DND-41 (cell line): ENCODE results near the gene PDE3B.
"Not testable (repeated sequence)": the region's sequence is repeated elsewhere in the genome, so short reads cannot be mapped to it uniquely, and the experiment has no call there.

ENCODE experiments used
- ATAC-seq: fragments of 200-7000 bp; cut with Tn5 transposase; 3 replicates; pipeline ENCODE4 v1.9.1; 2021; ENCODE audit warnings: low read depth; ENCODE audit not compliant: insufficient read depth
- DNase-seq: peaks from one replicate; pipeline ENCODE4 v3.0.0-alpha.2; 2020
- H2AFZ ChIP-seq: 2 replicates; pipeline ENCODE4 v1.6.0; 2012; ENCODE audit warnings: low read depth, low read length
- H3K27ac ChIP-seq: 2 replicates; pipeline ENCODE4 v1.5.1; 2012; ENCODE audit warnings: low read length, inconsistent platforms
- H3K27me3 ChIP-seq: fragments of 200-600 bp; sonication (generic); 2 replicates; pipeline ENCODE4 v1.6.0; 2012; ENCODE audit warnings: low read length, mild to moderate bottlenecking, inconsistent platforms; ENCODE audit not compliant: insufficient read depth, poor library complexity
- H3K36me3 ChIP-seq: 2 replicates; pipeline ENCODE4 v1.5.1; 2012; ENCODE audit warnings: low read length, inconsistent platforms; ENCODE audit not compliant: insufficient read depth
- H3K4me1 ChIP-seq: 2 replicates; pipeline ENCODE4 v1.5.1; 2012; ENCODE audit warnings: mild to moderate bottlenecking, low read length; ENCODE audit not compliant: insufficient read depth
- H3K4me2 ChIP-seq: 2 replicates; pipeline ENCODE4 v1.6.0; 2012; ENCODE audit warnings: mild to moderate bottlenecking, moderate library complexity, low read length, inconsistent platforms; ENCODE audit not compliant: insufficient read depth
- H3K4me3 ChIP-seq, 2 experiments: fragments of 200-600 bp in 1 of 2; shearing (Covaris generic) in 1 of 2; 2 replicates each; pipeline ENCODE4 v1.5.1; 2012 to 2016; ENCODE audit warnings: inconsistent platforms in 2 of 2, low read length in 2 of 2, mild to moderate bottlenecking in 2 of 2, low read depth in 1 of 2, moderate library complexity in 1 of 2
- H3K79me2 ChIP-seq: 2 replicates; pipeline ENCODE4 v1.6.0; 2012; ENCODE audit warnings: low read length, inconsistent platforms; ENCODE audit not compliant: insufficient read depth
- H3K9ac ChIP-seq: 2 replicates; pipeline ENCODE4 v1.6.0; 2012; ENCODE audit warnings: low read depth, mild to moderate bottlenecking, inconsistent platforms, low read length, moderate library complexity
- H3K9me3 ChIP-seq: 2 replicates; pipeline ENCODE4 v1.5.1; 2012; ENCODE audit warnings: low read length, moderate library complexity, mild to moderate bottlenecking, inconsistent platforms; ENCODE audit not compliant: insufficient read depth, severe bottlenecking
- H4K20me1 ChIP-seq: 2 replicates; pipeline ENCODE4 v1.6.0; 2012; ENCODE audit warnings: low read length; ENCODE audit not compliant: insufficient read depth
- EZH2 ChIP-seq: IDR thresholded peaks from 3 replicates; pipeline ENCODE4 v1.6.1; 2012; ENCODE audit warnings: borderline replicate concordance, low read depth, mild to moderate bottlenecking, moderate library complexity, low read length, inconsistent platforms; ENCODE audit not compliant: severe bottlenecking
- TF ChIP-seq, protein P1 (sequence below): IDR thresholded peaks from 2 replicates; pipeline ENCODE4 v1.5.1; 2012; ENCODE audit warnings: borderline replicate concordance, low read length, moderate library complexity, mild to moderate bottlenecking; ENCODE audit not compliant: poor library complexity, severe bottlenecking; ENCODE audit errors: extremely low read depth

The PDE3B gene

DNA sequence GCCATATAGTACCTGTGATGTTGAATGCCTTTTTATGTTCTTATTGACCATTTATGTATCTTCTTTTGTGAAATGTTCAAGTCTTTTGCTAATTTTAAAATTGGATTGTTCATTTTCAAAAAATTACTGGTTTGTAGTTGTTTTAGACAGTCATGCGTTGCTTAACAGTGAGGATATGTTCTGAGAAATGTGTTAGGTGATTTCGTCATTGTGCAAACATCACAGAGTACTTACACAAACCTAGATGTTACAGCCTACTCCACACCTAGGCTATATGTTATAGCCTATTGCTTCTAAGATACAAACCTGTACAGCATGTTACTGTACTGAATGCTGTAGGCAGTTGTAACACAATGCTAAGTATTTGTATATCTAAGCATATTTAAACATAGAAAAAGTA is 32.5 kb downstream of the PDE3B start:
- H3K9me3 ChIP-seq = peaks cover 4% of the 10 kb centered on the region
- ATAC-seq (no peak), DNase-seq (no peak)
- H3K36me3 ChIP-seq = peaks cover 20% of the 10 kb centered on the region; the same call in 1 of the 2 replicates
- H3K4me2 ChIP-seq = no peak overlapping the region
- no peak overlapping the region for H3K9ac ChIP-seq
- H3K4me1 ChIP-seq = no peaks in the 10 kb centered on the region
- H4K20me1 ChIP-seq = no peaks in the 10 kb centered on the region
- no peak overlapping the region for H3K4me3 ChIP-seq
- no peak overlapping the region for H3K27ac ChIP-seq
- peaks cover 9% of the 10 kb centered on the region for H3K79me2 ChIP-seq
- TF ChIP-seq EZH2 = no peak
- TF ChIP-seq, protein P1, sequence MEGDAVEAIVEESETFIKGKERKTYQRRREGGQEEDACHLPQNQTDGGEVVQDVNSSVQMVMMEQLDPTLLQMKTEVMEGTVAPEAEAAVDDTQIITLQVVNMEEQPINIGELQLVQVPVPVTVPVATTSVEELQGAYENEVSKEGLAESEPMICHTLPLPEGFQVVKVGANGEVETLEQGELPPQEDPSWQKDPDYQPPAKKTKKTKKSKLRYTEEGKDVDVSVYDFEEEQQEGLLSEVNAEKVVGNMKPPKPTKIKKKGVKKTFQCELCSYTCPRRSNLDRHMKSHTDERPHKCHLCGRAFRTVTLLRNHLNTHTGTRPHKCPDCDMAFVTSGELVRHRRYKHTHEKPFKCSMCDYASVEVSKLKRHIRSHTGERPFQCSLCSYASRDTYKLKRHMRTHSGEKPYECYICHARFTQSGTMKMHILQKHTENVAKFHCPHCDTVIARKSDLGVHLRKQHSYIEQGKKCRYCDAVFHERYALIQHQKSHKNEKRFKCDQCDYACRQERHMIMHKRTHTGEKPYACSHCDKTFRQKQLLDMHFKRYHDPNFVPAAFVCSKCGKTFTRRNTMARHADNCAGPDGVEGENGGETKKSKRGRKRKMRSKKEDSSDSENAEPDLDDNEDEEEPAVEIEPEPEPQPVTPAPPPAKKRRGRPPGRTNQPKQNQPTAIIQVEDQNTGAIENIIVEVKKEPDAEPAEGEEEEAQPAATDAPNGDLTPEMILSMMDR = no peak
- no peak overlapping the region for H2AFZ ChIP-seq
- no peaks in the 10 kb centered on the region for H3K27me3 ChIP-seq

DNA sequence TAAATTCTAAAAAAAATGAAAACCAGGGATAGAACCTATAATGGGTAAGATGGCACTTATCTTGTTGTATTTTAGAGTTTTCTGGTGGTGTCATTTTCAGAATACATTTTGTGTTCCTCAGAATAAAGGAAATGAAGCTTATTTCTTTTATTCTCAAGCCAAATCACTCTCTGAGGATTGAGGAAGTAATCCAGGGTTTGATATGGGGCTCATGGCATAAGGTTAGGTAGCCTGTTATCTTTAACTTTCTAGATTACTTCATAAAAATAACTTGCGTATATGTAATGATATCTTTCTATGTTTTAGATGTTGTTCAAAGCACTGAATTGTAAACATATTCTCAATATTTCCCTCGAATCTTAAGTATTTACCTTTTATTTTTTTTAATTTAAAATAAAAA is 33.5 kb downstream of the PDE3B start:
- H4K20me1 ChIP-seq = no peaks in the 10 kb centered on the region
- no peaks in the 10 kb centered on the region for H3K4me1 ChIP-seq
- H3K79me2 ChIP-seq = peaks cover 13% of the 10 kb centered on the region
- H2AFZ ChIP-seq = no peak overlapping the region
- no peaks in the 10 kb centered on the region for H3K27me3 ChIP-seq
- H3K9ac ChIP-seq = no peak overlapping the region
- H3K36me3 ChIP-seq = peaks cover 20% of the 10 kb centered on the region; the same call in 1 of the 2 replicates
- no peak overlapping the region for H3K27ac ChIP-seq
- DNase-seq = no peak
- H3K4me2 ChIP-seq = no peak overlapping the region
- peaks cover 4% of the 10 kb centered on the region for H3K9me3 ChIP-seq
- no peak overlapping the region for H3K4me3 ChIP-seq
- TF ChIP-seq EZH2 = no peak
- TF ChIP-seq, protein P1 = no peak
- no peak for ATAC-seq

DNA sequence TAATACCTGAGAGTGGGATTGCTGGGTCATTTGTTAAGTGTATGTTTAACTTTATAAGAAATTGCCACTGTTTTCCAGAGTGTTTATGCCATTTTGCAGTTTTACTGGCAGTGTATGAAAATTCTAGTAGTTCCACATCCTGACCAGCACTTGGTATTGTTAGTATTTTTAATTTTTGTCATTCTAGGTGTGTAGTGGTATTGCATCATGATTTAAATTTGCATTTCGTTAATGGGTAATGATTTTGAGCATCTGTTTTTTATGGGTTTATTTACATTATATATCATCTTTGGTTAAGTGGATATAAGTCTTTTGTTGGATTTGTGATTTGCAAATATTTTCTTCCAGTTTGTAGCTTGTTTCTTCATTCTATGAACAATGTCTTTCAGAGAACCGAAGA is 34.7 kb downstream of the PDE3B start:
- H3K9ac ChIP-seq = no peak overlapping the region
- TF ChIP-seq, protein P1 = no peak
- no peak for TF ChIP-seq EZH2
- DNase-seq (no peak), ATAC-seq (no peak)
- no peak overlapping the region for H3K4me2 ChIP-seq
- no peaks in the 10 kb centered on the region for H4K20me1 ChIP-seq
- peaks cover 4% of the 10 kb centered on the region for H3K9me3 ChIP-seq
- H3K27ac ChIP-seq = no peak overlapping the region
- H3K4me1 ChIP-seq = no peaks in the 10 kb centered on the region
- peaks cover 20% of the 10 kb centered on the region; the same call in 1 of the 2 replicates for H3K36me3 ChIP-seq
- no peak overlapping the region for H3K4me3 ChIP-seq
- H2AFZ ChIP-seq = no peak overlapping the region
- peaks cover 15% of the 10 kb centered on the region for H3K79me2 ChIP-seq
- no peaks in the 10 kb centered on the region for H3K27me3 ChIP-seq

DNA sequence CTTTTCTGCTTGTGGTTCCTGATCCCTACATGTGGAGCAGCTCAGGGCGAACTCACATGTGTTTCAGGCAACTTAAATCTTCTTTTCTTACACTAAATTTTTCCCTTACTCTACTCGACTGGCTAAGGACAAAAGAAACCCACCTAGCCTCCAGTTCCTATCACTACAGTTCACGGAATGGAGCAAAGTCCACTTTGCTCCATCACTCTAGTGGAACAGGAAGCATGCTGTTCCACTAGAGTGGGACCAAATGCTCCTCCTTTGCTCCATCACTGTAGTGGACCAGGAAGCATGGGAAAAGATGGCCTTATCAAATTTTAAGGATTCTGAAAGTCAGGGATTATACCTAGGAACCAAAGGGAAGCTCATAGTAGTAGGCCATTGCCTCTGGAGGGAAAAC is 36.1 kb downstream of the PDE3B start:
- Histone ChIP-seq H3K9ac (no peak overlapping the region), H3K36me3 (peaks cover 15% of the 10 kb centered on the region; the same call in 1 of the 2 replicates), H3K4me2 (no peak overlapping the region), H3K27ac (no peak overlapping the region), H4K20me1 (no peaks in the 10 kb centered on the region), H3K4me3 (no peak overlapping the region), H3K79me2 (peaks cover 22% of the 10 kb centered on the region), H3K27me3 (no peaks in the 10 kb centered on the region), H3K9me3 (peaks cover 4% of the 10 kb centered on the region), H3K4me1 (peaks cover 12% of the 10 kb centered on the region), H2AFZ (no peak overlapping the region)
- ATAC-seq (no peak), DNase-seq (no peak)
- TF ChIP-seq, protein P1 = no peak
- no peak for TF ChIP-seq EZH2

DNA sequence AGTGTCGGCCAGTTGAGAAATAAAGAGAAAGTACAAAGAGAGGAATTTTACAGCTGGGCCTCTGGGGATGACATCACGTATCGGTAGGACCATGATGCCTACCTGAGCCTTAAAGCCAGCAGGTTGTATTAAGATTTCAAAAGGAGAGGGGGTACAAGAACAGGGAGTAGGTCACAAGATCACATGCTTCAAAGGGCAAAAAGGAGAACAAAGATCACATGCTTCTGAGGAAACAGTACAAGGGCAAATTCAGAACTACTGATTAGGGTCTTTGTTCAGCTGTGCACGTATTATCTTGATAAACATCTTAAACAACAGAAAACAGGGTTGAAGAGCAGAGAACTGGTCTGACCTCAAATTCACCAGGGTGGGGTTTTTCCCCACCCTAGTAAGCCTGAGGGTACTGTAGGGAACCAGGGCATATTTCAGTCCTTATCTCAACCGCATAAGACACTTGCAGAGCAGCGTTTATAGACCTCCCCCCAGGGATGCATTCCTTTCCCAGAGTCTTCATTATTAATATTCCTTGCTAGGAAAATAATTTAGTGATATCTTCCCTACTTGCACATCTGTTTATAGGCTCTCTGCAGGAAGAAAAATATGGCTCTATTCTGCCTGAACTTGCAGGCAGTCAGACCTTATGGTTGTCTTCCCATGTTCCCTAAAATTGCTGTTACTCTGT is 40.8 kb downstream of the PDE3B start:
- H4K20me1 ChIP-seq, H3K9me3 ChIP-seq, H3K4me2 ChIP-seq, H3K27ac ChIP-seq, H3K36me3 ChIP-seq, H3K9ac ChIP-seq, H3K27me3 ChIP-seq, H3K4me3 ChIP-seq, ATAC-seq, H2AFZ ChIP-seq, DNase-seq: not testable (repeated sequence)
- Histone ChIP-seq H3K79me2 (peaks cover 24% of the 10 kb centered on the region), H3K4me1 (peaks cover 13% of the 10 kb centered on the region)
